ENCODE data around the gene KDM1B. TPM values are rescaled to one million over a fixed set of nuclear protein-coding genes. Genes with fewer than 3 reads are reported as not detected.

Gene KDM1B
- 23.4 and 32.8 TPM in 2 replicates for total RNA-seq

GRCh38 chr6:18155150-18155863 is at the start of gene KDM1B:
Gene KDM1B, plus strand, starts transcription at chr6:18155422. Its CDS starts 4,474 bp downstream, at chr6:18159896.

DNA sequence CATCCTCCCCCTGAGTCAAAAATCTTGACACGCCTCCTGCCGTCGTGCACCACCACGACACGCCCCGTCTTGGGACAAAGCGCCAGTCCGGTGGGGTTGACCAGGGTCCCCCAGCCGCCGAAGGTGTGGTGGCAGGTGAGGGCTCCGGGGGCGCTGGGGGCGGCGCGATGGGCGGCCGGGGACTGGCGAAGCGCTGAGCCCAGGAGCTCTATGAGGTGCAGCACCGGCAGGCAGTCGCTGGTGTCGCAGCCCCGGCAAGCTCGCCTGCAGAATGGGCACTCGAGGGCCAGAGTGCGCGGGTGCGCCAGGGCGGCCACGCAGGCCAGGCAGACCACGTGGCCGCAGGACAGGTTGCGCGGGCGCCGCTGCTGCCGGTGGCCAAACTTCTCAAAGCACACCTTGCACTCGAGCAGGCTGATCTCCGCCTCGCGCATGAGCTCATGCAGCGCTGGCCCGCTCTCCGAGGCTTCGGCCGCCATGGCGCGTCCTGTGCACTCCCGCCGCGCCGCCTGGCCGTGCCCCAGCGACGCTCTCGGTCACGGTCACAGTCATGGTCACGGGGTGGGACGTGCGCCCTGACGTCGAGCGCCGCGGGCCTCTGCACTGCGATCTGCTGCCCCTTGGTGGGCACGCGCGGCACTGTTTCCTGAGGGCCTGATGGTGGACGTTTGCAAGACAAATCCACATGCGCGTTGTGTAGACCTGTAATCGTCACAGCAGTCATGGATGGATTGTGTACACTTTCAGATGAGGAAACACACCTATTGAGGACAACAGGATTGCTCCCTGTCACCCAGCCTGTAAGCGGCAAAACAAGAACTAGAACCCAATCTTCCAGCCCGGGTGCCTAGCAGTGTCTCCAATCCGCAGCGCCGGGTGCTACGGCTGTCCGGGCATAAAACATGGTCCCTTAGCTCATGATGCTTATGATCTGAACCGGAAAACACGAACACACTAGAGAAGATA is 32.8 kb upstream of the KDM1B start, which contains the start of gene NHLRC1:
Gene NHLRC1, minus strand, starts transcription at position 550 of the 966 bp plus-strand sequence. Its CDS starts 71 bp downstream, at position 479.

GRCh38 chr6:18154507-18155149 is 594 bp upstream of the KDM1B start, which contains the start of gene TPMT:
Gene TPMT, minus strand, starts transcription at chr6:18155077. Its CDS starts 5,950 bp downstream, at chr6:18149127.

GRCh38 chr6:18264219-18264922 is 109.1 kb downstream of the KDM1B start, which contains the start of gene DEK:
Gene DEK, minus strand, starts transcription at chr6:18264530. Its CDS starts 543 bp downstream, at chr6:18263987.

Other genes starting within 250 kb of the KDM1B start
- 28.9 and 36.0 TPM in 2 replicates for gene KIF13A, start 167.8 kb upstream of the KDM1B start, total RNA-seq
- 1.2 and 2.3 TPM in 2 replicates for gene NHLRC1, start 32.7 kb upstream of the KDM1B start, total RNA-seq
- gene TPMT, start 345 bp upstream of the KDM1B start, total RNA-seq: 11.3 and 13.0 TPM in 2 replicates
- gene DEK, start 109.1 kb downstream of the KDM1B start, total RNA-seq: 58.6 and 66.3 TPM in 2 replicates
- 110 and 127 TPM in 2 replicates for gene RNF144B, start 231.9 kb downstream of the KDM1B start, total RNA-seq